GM19240 (cell line): ENCODE results near the gene DKKL1.

ENCODE experiments used
- DNase-seq: peaks from one replicate; pipeline ENCODE4 v3.0.0; 2011; ENCODE audit warnings: low spot score; ENCODE audit not compliant: insufficient read length

DKKL1 gene

DNA sequence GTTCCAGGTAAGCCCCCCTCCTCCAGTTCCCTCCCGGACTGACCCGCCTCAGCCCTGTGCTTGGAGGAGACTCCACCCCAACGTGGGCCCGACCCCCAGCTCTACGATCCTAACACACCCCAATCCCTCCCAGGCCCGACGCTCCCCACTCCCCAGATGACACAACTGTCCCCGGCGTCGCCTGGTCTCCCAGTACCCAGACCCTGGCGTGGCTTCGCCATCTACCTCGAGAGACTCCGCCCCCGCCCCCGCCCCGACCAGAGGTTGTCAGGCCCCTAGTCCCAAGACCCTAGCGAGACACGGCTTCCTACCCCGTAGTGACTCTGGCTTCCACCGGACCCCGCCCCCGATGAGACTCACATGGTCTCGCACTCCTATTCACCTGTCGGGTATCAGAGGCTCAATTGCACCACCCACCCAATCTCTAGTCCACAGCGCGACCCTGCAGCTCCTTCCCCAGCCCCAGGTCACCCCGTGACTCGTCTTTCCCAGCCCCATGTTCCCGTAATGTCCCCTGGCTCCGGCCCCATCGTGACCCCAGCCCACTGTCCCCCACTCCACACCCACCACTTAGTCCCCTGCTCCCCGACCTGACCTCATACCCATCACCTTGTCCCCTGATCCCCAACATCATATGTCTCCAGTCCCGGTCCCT, 25.5 kb upstream of the DKKL1 start:
- no peak for DNase-seq

DNA sequence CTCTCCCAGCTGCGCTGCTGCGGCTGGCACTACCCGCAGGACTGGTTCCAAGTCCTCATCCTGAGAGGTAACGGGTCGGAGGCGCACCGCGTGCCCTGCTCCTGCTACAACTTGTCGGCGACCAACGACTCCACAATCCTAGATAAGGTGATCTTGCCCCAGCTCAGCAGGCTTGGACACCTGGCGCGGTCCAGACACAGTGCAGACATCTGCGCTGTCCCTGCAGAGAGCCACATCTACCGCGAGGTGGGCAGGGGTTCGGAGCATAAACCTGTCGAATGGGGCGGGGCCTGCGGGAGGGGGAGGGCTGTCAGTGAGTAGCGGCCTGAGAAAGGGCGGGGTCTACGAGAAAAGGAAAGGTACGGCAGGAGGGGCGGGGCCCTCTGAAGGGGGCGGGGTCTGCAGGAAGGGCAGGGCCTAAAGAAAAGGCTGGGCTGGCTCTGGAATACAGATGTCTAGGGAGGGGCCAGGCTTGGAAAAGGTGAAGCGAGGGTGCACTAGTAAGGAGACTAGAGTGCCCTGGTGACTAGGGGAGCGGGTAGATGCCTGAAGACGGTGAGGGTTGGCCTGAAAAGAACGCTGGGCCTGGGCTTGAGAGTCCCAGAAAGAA, 24.9 kb upstream of the DKKL1 start:
- DNase-seq = no peak

- no peak for DNase-seq
Observed at GRCh38 chr19:49339301-49340068, 24.2 kb upstream of the DKKL1 start.

- DNase-seq = peak; percentile 83
Observed at GRCh38 chr19:49340069-49340864, 23.4 kb upstream of the DKKL1 start.

DNA sequence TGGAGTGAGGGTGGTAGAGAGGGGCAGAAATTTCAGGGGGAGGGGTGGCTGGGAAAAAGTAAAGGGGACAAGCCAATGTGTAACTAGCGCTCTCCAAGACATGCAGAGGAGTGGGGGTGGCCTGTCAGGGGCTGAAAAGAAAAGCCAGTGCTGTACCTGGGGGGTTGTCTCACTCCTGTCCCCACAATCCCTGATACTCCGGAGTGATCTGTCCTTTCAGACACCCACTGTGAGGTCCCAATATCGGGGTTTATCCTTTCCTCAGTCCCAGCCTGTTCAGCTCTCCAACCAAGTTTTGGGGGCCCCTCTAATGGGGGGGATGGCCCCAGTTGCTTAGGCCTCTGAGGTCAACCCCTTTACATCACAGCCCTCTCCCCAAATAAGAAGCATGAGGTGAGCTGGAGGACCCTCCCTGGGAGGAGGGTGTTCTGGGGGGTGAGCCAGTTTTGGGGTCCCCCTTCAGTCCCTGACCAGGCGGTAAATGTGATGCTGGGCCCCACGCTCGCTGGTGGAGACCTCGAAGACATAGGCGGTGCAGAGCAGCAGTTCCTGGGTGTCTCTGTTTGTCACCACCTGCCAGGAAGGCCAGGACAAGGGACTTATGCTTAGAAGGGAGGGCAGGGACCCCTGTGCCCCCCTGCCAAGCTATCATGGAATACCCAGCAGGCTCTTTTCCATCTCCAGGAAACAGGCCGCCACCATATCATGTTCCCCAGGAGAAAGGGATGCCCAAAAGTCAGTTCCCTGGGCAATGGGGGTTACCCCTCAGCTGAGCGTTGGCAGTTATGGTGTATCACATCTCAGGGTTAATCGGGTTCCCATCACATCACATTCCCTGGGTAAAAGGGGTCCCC, 22.6 kb upstream of the DKKL1 start:
- no peak for DNase-seq

DNA sequence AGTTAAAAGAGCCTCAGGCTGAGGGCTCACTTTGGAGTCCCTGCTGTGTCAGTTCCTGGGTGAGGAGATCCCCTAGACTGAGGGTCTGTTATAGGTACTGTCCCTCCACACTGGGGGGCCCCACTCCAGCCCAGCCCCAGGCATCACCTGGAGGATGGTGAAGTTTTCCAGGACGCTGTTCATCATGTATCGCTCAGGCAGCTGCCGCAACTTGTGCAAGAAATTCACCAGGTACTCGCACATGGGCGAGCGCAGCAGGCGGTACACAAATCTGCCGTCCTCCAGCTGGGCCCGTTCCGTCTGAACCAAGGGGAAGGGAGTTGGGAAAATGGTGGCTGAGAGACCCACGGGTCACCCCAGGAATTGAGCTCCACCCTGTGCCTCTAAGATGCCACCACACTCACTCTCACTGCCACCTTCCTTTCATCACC, 21.4 kb upstream of the DKKL1 start:
- no peak for DNase-seq

GRCh38 chr19:49343123-49343522, 20.6 kb upstream of the DKKL1 start:
- DNase-seq = no peak

- no peak for DNase-seq
Observed at GRCh38 chr19:49344505-49345423, 18.9 kb upstream of the DKKL1 start.

DNA sequence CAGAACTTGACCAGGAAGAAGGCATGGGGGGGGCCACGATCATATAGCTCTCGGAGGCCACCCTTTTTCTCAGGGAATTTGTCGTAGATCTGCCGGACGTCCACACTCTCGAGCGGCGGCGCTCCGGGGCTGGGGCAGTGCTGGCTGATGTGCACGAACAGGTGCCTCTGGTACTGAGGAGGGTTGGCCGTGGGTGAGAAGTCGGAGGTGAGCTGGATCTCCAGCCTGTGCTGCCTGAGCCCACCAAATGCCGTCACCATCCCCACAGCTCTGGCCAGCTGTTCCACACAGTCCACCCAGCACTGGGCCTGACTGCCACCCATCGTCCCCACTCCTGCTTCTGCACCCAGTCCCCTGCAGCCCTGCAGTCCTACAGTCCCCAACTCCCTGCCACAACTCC, 16.5 kb upstream of the DKKL1 start:
- no peak for DNase-seq

DNA sequence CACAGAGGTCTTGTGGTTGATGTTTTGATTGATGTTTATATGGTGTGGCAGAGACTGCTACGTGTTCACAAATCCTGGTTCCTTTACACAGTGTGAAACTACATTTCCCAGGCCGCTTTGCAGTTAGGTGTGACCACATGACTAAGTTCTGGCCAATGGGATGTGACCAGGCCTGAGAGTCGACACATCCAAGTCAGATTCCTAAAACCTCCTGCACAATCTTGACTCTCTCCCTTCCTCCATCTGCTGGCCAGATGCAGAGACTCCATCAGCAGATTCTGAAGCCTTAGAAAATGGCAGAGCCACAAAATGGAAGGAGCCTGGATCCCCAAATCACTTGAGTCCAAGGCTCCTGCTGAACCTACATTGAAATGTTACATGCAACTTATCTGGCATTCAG, 15.8 kb upstream of the DKKL1 start:
- no peak for DNase-seq

DNA sequence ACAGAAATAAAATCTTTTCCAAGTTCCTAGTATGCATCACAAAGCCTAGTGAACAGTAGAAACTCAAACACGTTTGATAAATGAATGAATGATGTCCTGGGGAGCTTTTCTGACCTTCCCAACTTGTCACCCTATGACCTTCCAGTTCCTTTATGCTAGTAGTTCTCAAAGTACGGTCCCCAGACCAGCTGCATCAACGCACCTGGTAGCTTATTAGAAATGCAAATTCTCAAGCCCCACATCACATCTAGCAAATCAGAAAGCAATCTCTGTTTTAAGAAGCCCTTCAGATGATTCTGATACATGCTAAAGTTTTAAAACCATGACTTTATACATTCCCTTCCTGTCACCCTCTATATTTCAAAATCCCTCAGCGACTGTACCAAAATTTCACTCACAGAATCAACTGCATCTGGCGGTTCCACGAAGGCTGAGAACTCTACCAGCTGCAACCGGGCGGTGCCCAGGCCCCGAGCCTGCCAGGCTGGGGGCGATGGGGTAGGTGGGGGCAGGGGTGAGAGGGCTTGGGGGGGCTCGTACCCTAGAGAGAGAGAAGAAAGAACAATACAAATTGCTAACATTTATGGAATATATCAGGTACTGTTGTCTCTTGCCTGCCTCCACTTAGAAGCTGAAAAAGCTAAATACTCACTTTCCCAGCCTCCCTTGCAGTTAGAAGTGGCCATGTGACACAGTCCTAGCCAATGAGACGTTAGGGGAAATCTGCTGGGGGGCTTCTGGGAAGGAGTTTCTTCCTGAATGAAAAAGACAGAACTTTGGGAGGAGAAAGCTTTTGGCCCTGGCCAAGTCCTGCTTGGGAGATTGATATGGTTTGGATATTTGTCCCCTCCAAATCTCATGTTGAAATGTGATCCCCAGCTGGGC, 15.1 kb upstream of the DKKL1 start:
- DNase-seq = no peak

GRCh38 chr19:49349567-49349966, 14.1 kb upstream of the DKKL1 start:
- no peak for DNase-seq

DNA sequence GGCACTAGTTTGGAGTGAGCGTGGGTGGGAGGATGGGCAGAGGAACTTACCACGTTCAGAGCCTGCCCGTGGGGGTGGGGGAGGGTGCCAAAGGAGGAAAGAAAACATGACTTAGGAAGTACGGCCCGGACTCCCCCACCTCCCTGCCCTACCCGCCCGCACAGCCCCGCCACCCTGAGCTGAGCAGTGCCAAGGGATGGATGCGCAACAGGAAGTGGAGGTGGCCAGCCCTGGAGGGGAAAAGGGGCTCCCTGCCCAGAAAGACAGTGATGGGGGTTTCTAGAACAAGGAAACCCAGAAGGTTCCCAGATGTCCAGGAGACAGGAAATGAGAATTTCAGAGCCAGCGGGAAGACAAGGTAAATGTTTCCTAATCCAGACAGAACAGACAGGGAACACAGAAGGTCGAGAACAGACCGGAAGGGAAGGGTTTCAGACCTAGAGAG, 7.7 kb upstream of the DKKL1 start:
- no peak for DNase-seq

- no peak for DNase-seq
Observed at GRCh38 chr19:49356382-49356781, 7.3 kb upstream of the DKKL1 start.

DNA sequence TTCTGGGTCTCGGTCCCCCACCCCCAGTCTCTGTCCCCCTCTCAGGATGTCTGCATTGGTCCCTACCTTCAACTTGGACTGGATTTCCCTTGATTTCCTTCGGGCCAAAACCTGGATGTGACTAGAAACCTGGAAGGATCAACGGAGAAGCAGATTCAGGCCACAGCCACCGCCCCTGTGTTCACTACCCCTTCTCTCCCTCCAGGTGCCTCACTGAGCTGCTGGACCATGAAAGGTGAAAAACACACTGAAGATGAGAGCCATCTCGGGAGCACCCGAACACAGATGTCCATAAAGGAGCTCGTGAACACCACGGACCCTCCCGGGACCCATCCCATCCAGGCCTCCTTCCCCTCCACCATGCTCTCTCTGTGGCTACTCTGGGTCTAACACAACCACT, 6.5 kb upstream of the DKKL1 start:
- DNase-seq = no peak

DNA sequence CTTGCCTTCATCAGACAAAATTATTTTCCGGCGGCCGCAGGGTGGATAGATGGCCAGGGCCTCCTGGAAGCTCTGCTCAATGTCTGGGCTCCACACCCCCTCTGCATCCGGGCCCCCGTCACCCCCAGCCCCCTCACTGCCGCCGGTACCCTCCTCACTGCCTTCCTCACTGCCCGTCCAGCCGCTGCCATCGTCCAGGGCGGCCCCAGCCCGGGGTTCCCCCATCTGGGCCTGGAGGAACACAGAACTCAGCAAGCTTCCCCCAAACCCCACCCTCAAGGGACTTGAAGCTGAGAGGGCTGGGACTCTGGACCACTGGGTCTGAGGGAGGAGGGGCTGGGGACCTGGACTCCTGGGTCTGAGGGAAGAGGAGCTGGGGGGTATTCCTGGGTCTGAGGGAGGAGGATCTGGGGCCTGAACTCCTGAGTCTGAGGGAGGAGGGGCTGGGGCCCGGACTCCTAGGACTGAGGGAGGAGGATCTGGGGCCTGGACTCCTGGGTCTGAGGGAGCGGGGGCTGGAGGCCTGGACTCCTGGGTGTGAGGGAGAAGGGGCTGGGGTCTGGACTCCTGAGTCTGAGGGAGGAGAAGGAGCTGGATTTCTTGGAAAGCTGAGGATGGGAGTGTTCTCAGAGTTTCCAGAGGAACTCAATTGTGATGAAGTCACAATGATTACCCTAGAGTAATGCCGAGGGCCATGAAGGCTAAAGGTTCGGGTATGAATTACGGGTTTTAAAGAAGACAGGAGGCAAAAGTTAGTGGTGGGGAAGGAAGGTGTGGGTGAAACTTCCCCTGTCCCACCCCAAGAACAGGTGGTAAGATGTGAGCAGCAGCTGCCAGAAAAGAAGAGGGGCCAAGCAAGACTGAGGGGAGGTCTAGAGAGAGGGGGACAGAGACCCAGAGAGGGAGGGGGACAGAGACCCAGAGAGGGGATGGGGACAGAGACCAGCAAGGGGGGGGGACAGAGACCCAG, 3.5 kb upstream of the DKKL1 start:
- no peak for DNase-seq

- DNase-seq = no peak
Observed at GRCh38 chr19:49361438-49362047, 2.1 kb upstream of the DKKL1 start.
